GM12892 (cell line): ENCODE data around the gene B3GALT6.

Source experiments
- DNase-seq: peaks from one replicate; pipeline ENCODE4 v3.0.0; 2011; ENCODE audit not compliant: insufficient read length
- FAIRE-seq: peaks from 2 replicates; lab custom pipeline; 2011; peaks lifted over from hg19 to GRCh38; lab: Jason Lieb, UNC
- POLR2A ChIP-seq: IDR thresholded peaks from 2 replicates; pipeline ENCODE4 v1.6.1; 2011; ENCODE audit warnings: low read depth, low read length, control low read depth
- POLR2AphosphoS5 ChIP-seq: IDR thresholded peaks from 2 replicates; pipeline ENCODE4 v1.6.1; 2011; ENCODE audit warnings: low read depth, low read length, control low read depth
- TAF1 ChIP-seq: IDR thresholded peaks from 2 replicates; pipeline ENCODE4 v1.6.1; 2011; ENCODE audit warnings: low read depth, mild to moderate bottlenecking, control low read depth, low read length, borderline replicate concordance

Gene B3GALT6

DNA sequence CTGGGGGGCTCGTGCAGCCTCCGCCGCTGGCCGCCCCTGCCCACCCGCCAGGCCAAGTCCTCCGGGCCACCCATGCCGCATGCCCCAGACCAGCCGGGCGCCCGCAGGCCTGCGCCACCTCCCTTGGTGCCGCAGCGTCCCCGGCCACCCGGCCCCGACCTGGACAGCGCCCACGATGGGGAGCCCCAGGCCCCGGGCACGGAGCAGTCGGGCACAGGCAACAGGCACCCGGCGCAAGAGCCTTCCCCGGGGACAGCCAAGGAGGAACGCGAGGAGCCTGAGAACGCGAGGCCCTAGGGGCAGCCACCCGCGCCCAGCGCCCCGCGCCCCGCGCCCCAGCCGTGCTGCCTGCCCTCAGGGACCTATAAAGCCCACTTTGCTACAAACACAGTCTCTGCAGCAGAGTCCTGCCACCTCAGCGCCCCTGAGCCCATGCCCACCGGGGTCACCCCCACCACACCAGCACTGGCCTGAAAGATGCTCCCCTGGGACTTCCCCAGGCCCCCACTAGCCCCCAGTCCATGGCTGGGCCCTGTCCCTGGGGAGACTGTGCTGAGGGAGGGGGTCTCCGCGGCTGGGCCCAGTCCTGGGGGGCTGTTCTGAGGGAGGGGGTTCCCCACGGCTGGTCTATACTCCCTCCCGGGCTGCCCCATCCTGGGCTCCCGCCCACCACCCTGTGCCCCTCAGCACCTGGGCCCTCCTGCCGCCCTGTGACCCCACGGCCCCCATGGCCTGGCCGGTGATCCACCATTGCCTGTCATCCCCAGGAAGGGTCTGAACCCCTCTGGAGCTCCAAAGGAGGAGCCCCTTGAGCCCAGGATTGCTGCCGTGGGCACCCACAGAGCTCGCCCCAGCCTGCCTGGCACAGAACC, 34.2 kb upstream of the B3GALT6 start:
- TF ChIP-seq TAF1: no peak
- no peak for TF ChIP-seq POLR2AphosphoS5
- TF ChIP-seq POLR2A: no peak
- no peak for FAIRE-seq
- DNase-seq: no peak

DNA sequence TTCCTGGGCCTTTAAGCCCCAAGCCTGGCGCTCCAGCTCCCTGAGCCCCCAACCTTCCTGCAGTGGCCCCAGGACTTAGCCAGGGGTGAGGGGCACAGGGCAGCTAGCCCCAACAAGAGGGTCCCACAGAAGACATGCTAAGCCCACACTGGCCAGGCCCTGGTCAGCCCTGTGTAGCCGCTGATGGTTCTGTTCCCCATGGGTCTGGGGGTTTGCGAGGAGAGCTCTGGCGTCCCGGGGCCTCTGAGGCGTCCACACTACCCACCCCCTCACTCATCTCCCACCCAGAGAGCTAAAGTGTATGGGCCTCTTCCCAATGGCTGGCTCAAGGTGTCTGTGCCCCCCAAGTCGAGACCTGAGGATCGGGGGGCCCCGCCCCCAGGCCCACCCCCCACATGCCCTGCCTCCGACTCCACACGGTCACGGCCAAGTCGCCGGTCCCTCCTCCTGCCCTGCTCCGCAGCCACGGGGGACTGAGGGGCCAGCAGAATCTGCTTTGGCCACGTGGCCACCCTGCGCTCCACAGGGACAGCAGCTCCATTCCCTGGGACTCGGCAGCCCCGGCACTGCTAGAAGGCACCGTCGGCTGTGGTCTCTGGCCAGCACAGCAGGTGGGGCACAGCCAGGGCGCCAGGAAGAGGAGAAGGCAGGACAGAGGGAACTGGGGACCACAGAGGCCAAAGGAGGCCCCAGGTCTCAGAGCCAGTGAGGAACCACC, 33.5 kb upstream of the B3GALT6 start:
- no peak for DNase-seq
- no peak for TF ChIP-seq POLR2A
- no peak for TF ChIP-seq POLR2AphosphoS5
- TF ChIP-seq TAF1: no peak
- no peak for FAIRE-seq

DNA sequence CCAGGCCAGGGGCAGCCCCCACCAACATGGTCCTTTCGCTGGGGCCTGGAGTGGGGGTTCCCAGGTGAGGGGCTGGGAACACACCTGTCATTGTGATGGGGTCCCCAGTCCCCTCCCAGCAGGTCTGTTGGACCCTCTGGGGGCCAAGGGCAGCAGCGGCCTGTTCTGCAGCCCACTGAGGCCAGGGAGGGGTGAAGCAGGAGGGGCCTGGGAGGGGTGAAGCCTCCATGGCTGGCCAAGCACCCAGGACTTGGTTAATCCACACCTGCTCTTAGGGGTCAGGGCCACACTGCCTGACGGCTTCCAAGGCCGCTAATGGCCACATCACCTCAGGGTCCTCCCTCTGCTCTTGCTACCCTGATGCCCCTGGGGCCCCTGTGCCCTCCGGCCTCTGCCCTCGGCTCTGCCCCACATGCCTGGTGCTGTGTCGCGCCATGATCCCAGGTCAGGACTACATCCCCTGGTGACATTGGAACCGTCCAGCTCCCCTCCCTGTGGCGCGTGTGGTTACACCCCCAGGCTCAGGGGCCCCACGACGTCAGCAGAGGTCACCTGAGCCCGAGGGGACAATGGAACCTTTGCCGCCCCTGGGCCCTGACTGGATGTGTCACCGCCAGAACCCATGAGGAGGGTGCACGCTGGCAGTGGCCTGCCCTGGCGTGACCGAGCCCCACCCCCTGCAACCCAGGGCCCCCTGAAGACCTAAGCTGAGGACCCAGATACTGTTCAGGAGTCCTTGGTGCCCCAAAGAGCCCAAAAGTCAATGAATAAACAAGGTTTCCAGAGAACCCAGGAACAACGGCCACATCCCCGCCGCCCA, 32.7 kb upstream of the B3GALT6 start:
- TF ChIP-seq POLR2AphosphoS5 (no peak), POLR2A (no peak), TAF1 (no peak)
- DNase-seq (no peak), FAIRE-seq (no peak)

DNA sequence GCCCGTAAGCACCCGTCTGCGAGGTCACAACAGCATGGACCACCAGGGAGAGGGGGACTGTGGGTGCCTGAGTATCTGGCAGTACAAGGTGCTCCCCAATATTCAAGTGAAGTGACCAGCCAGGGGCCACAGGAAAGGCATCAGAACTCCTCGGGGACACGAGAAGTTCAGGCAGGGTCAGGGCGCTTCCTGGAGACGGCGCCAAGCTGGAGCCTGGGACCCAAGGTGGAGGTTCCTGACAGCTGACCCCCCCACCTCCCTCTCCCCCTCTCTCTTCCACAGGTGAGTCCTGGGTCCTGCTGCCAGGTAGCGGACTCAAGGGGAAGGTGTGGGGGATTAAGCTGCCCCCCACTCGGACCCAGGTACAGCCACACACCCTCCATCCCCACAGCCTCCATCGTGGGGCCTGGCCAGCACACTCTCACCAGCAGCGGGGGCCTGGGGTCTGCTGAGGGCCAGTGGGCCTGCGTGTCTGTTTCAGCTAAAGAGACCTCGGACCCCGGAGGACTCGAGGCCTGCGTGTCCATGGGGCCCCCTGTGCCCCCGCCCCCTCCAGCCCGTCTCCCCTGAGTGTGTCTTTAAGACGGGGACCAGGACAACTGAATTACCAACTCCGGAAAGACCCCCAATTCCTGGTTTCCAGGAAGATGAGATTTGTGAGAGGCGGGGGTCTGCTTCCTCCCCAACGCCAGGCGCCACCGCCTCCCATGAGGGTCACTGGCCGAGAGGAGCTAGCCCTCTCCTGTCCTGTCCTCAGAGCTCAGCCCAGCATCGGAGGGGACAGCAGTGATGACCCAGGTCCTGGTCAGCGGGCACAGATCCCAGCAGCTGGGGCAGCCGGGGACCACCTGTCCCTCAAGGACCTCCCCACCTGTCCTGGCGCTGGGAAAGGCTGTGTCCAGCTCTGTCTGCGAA, 31.8 kb upstream of the B3GALT6 start:
- FAIRE-seq (no peak), DNase-seq (no peak)

DNA sequence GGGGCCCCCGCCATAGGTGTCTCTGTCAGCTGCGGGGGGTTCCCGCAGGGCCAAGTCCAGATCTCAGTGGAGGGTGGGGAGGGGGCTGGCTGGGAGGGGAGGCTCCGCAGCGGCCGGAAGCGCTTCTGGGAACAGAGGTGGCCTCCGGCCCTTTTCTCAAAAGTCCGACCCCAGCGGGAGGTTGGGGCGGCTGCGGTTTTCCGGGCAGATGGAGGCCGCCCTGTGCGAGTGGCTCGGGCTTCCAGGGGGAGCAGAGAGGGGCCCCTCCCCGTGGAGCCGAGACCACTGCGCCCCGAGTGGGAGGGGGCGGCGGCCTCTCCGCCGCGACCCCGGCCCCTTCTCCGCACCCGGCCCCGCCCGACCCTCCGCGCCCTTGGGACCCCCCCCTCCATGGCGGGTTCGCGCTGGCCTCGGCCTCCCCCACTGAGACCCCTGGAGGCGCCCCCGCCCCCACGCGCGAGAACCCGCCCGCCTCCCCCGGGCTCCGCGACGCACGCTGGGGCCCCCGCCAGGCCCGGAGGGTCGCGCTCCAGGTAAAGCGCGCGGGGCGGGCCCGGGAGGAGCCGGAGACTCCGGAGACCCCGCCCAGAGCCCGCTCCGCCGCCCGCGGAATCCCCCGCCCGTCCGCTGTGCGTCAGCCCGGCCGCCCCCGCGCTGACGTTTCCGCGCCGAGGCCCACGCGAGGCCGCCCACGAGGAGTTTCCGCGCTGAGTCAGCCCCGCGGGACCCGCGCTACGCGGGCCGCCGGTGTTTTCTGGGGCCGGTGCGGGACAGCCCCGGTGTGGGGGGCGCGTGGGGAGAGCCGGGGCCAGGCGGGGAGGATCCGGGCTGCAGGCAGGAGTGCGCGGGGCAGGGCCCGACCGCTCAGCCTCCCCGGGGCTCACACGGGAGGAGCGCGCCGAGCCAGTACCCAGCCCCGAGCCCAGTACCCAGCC, 30.9 kb upstream of the B3GALT6 start:
- no peak for DNase-seq
- FAIRE-seq: peak; percentile 5
- no peak for TF ChIP-seq POLR2AphosphoS5
- TF ChIP-seq POLR2A: no peak
- TF ChIP-seq TAF1: no peak

More for the DNA sequence above, 31.8 kb upstream of the B3GALT6 start:
- TF ChIP-seq TAF1 (no peak), POLR2AphosphoS5 (no peak), POLR2A (no peak)

DNA sequence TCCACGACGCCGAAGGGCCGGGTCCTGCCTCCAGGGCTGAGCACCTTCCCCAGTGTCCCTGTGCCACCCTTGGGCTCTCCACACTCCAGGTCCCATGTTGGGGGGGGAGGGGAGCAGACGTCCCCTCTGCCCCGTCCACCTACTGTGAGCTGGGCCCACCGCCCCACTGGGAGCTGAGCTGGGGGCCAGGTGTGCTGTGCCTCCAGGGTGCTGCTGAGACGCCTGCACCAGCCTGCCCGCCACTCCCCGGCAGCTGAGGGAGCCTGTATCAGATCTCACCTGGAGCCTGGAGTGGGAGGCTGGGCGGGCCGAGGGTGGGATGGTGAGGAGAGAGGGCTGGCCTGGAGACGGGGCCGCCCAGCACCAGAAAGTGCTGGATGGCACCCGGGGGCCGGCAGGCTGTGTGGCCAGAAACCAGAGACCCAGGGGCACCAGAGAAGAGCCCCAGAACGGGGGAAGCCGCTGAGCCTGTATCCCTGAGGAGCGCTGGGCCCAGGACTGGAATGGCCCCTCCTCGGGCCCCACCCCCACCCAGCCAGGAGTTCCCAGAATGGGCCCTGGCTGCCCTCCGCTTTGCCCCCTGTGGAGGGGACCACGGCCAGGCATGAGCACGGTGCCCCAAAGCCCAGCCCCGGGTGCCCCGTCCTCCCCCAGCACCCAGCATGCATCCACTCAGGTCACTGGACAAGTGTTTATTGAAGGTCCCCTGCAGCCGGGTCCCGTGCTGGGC, 29.0 kb upstream of the B3GALT6 start:
- TF ChIP-seq TAF1 (no peak), POLR2AphosphoS5 (no peak), POLR2A (no peak)
- DNase-seq: no peak
- no peak for FAIRE-seq

DNA sequence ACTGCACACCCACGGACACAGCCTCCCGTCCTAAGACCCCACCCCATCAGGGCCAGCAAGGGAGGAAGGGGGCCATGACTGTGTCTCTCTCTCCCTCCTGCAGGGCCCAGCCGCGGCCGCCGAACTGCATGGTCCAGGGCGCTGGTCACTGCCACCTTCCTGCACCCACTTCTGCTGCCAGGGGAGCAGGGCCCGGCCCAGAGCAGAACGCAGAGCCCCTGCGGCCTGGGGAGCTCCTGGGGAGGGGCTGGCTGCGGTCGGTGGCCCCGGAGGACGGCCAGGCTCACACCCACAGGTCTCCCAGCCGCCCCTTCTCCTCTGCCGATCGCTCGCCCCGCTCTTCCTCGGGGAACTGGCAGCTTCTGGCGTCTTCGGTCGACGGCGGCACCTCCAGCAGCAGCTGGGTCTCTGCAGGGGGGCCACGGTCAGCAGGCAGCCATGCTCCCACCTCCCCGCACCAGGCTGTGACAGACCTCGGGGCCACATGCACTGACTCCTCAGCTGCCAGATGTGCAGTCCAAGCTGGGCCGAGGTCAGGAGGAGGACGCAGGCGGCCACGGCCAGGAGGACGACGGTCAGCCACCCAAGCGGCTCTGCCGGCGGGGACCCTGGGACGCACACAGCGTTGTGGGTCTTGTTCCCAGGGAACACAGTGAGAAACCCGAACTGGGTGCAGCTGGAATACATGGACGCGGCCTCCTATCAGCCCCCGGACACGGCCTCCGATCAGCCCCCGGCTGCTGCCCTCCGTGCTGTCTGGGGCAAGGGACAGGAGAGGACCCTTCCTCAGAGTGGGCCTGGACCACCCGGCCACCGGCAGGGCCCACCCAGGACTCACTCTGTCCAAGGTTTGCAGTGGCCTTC, 28.2 kb upstream of the B3GALT6 start:
- no peak for FAIRE-seq
- no peak for TF ChIP-seq POLR2AphosphoS5
- TF ChIP-seq TAF1: no peak
- TF ChIP-seq POLR2A: no peak
- no peak for DNase-seq

DNA sequence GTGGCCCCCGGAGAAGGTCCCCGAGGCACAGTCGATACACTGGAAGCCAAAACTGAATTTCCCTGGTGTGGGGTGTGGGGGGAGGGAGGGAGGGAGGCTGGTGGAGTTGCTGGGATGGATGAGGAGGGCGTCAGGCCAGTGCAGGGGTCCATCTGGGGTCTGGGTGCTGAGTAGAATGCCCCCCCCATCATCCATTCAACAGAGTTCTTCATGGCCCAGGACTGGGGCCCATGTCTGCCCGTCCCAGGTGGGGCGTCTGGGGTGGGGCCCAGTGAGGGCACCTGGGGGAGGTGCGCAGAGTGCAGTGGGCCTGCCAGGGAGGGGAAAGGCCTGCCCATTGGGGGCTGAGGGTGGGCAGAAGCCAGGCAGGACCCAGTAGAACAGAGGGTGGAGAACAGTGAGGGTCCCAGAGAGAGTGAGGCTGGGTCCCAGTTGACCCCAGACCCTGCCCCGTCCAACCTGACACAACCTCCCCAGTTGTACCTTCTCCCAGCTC, 27.6 kb upstream of the B3GALT6 start:
- TF ChIP-seq TAF1 (no peak), POLR2A (no peak)
- no peak for FAIRE-seq
- no peak for DNase-seq
